HG03097 (cell line): Measurements from ENCODE around the gene SCN1B.
"Not testable (repeated sequence)": the region's sequence is repeated elsewhere in the genome, so short reads cannot be mapped to it uniquely, and the experiment has no call there.

ENCODE experiments used
- ATAC-seq: cut with Tn5 transposase; IDR thresholded peaks from one replicate; pipeline ENCODE4 v1.9.1; 2021; ENCODE audit not compliant: unreplicated experiment, low FRiP score

The SCN1B gene

DNA sequence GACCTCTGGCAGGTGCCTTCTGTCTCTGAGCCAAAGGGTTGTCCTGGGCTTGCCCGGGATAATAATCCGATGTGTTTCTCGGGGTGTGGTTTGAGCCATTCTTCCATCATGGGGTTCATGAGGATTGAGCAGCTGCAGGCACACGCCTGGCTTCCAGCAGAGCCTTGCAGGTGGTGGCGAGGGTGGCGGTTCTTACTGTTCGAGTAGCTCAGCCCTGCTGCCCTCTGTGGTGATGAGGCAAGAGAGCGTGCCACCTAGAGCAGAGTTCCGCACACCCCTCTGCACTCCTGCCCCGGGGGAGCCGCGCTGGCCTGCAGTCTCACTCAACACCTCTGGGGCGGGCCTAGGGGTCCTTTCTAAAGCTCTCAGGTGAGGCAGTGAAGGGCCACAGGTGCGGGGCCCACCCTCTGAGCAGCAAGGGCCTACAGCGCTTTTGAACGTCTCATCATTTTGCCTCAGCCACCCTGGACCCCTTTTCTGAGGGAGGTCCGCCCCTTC lies 3.8 kb downstream of the SCN1B start:
- no peak for ATAC-seq

DNA sequence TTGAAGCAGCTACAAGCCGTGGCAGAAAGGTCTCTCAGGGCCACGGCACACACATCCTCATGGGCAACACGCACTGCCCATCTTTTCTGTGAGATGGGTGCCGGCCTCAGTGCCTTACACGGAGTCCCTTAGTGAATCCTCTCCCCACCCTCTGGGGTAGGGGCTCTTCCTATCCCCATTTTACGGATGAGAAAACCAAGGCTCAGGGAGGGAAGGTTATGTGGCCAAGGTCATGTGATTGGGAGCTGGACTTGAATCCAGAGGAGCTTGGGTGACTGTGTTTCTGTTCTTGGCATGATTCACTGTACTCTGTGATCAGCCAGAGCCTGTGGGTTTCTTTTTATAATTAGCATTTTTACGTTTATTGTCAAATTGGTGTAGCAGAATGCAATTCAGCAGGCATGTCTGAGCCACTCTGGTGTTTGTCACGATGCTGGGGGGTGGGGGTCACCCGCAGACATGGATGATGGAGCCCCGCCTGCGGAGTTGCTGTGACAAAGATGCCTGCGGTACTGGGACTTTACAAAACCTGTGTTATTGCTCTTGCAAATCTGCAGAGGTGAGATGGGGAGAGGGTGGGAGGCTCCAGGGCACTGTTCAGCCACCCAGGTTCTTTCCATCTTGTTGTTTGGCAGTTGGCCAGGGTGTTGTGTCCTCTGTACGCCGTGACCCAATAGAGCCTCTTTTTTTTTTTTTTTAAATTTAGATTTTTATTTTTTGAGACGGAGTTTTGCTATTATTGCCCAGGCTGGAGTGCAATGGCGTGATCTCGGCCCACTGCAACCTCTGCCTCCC lies 4.5 kb downstream of the SCN1B start:
- no peak for ATAC-seq

DNA sequence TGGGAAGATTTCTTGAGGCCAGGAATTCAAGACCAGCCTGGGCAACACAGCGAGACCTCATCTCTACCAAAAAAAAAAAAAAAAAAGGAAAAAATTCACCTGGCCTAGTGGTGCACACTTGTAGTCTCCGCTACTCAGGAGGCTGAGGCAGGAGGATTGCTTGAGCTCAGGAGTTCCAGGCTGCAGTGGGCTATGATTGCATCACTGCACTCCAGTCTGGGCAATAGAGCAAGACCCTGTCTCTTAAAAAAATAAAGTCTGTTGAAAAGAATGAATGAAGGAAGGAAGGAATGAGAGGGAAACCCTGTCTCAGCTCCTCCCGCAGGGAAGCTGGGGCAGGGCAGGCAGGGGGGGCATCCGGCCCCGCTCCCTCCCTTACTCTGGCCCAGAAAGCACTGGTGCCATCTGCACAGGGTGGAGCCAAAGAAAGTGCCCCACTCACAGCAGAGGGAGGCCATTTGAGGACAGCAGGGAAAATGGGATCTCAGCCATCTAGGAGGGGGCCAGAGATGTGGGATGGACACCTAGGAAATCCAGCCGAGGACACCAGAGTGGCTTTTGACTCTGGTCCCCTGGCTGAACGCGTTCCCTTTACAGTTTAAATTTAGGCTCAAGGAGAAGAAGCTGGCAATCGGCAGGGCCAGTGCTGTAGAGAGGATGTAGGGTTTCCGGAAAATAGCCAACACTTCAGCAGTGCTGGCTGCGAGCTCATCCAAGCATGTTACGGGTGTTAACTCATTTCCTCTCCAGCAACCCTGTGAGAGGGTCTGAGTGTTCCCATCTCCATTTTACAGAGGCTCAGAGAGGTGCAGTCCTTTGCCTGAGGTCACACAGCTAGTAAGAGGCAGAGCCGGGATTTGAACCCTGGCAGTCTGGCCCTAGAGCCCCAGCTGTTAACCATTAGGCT lies 7.7 kb downstream of the SCN1B start:
- no peak for ATAC-seq

DNA sequence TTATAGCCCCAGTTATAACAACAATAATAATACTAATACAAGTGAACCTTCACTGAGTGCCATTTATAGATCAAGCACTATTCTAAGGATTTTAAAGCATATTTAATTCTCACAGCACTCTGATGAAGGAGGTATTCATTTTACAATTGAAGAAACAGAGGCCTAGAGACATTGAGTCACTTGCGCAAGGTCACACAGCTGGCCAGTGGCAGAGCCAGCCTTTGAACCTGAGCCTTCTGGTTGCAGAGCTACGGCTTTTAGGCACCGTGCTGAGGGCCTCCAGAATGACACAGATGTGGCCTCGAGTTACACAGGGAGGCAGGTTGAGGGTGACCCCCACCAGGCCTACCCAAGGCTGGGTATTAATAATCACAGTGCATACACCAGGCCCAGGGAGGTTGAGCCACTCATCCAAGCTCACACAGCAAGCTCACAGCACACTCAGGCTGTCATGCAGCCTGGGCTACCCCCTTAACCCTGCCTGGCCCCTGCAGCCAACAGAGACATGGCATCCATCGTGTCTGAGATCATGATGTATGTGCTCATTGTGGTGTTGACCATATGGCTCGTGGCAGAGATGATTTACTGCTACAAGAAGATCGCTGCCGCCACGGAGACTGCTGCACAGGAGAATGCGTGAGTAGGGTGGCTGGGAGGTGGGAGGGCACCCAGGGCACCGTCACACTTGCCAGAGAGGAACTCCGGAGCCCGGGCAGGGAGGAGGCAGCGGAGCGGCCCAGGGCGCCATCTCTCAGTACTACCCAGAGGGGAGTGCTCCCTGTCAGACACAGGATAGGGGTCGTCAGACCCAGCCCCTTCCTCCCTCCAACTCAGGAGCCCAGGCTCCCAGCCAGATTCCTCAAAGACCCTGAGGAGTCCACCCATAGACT lies 8.6 kb downstream of the SCN1B start:
- no peak for ATAC-seq

DNA sequence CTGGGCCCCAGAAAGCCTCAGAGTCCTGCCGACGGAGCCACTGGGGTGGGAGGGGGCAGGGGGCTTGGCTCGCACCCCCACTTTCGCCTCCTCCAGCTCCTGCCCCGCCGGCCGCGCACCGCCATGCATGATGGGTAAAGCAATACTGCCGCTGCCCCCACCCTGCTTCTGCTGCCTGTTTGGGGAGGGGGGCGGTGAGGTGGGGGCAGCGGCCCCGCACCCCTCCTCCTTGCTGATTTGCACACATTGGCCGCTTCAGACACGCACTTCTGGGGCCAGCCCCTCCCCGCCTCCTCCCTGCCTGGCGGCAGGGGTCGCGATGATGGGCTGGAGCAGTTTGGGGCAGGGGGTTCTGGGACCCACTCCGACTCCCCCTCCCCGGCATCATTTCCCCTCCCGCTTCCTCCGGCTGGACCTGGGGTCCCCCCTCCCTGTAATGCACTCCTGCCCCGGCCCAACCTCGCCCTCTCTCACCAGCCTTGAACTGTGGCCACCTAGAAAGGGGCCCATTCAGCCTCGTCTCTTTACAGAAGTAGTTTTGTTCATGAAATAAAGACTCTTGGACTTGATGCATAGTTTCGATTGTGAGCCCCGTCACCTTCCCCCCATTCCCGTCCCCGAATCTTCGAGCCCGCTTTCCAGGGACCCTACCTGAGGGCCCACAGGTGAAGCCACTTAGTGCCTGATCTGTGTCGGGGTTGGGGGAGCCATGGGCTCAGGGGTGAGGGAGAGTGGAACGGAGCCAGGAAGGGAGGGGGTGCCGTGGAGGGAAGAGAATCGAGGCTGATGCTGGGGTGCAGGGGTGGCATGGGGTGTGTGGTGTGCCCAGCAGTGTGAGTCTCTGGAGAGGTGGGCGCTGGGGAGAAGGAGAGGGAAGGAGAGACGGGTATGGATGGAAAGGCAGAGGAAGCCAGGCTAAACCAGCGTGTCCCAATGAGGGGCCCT lies 9.9 kb downstream of the SCN1B start:
- no peak for ATAC-seq

DNA sequence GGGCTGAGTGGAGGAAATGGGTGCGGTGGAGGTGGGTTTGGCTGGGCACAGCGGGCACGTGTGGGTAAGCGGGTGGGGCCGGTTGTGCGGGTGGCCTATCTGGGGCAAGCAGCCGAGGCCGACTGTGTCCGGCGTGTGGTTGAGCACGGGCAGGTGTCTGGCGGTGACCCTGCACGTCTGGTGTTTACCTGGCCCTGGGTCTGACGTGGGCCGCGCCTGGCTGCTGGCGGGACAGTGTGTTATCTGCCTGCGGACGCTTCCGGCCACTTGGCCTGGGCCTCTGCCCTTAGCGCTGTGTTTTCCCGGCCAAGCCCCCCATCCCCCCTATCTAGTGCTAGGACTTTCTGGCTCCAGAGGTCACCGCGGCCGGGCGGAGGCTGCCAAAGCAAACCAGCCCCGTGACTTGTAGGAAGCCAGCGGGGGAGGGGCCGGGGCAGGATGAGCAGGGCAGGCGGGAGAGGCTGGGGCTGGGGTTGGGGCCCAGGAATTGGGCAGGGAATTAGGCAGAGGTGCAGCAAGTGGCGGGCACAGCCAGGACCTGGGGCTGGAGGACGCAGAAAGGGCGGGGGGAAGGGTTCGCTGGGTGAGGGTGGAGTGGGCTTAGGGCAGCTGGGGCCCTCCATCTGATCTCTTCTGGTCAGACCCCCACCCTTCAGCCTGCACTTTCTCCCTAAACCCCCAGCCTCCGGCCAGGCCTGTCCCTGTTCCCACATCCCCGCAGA lies 10.7 kb downstream of the SCN1B start:
- ATAC-seq: no peak

DNA sequence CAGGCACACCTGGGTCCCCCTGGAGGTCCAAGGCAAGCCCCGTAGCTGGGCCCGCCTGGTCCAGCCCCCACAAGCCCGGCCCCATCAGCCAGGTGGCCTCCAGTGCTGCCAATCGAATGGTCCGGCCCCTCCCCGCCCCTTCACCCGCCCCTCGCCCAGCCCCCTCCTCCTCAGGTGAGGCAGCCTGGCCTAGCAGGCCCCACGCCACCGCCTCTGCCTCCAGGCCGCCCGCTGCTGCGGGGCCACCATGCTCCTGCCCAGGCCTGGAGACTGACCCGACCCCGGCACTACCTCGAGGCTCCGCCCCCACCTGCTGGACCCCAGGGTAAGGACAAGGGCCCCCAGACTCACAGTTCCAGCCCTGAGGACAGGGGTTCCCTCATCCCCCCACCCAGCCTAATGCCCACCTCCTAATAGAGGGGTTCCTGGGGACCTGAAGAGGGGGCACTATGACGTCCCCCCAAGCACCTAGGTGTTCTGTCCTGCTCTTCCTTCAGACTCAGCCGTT lies 11.3 kb downstream of the SCN1B start, which contains the start of gene HPN:
HPN (plus strand) TSS at position 174 of the 508 bp plus-strand sequence. CDS start 786 bp downstream, outside the sequence.
- no peak for ATAC-seq

DNA sequence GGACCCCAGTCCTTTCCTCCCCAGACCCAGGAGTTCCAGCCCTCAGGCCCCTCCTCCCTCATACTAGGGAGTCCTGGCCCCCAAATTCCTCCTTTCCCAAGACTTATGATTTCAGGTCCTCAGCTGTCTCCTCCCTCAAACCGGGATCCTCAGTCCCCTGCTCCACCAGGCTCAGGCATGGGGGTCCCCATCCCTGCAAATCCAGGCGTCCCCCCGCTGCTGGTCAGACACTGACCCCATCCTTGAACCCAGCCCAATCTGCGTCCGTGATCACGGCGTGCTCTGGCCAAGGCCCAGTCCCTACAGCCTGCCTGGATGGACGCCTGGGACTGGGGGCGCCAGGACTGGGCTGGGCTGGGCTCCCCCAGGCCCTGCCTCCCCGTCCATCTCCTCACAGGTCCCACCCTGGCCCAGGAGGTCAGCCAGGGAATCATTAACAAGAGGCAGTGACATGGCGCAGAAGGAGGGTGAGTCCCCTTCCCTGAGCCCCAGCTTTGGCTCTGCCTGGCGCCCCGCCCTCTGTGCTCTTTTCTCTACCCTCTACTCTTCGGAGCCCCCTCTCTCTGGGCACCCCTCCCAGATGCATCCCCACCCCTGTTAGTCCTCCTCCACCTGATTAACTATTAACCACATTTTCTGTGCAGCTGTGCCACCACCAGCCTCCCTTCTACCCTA lies 11.9 kb downstream of the SCN1B start:
- ATAC-seq: no peak

DNA sequence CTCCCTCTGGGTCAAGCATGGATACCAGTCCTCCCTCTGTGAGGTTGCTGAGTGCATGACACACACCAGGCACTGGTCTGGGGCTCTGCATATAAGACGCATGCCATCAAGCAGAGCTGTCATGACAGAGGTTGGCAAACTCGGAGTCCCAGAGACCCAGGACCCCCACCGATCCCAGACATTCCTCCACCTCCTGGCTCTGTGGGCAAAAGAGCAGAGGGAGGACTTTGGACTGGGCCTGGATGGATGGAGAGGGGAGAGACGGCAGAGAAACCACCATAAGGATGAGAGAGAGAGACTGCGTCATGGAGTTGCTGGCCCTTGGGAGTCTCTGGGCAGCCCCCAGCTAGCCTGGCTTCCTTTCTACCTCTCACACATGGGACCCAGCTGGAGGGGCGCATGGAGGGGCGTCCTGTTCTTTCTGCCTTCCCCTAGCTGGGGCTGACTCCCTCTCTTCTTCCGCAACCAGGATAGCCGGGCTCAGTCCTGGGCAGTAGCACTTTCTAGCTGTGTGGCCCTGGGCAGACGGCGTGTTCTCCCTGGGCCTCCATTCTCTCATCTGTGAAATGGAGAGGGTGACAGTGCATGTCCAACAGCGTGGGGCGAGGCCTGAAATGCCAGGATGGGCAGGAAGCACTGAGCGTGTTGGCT lies 12.8 kb downstream of the SCN1B start:
- ATAC-seq: no peak

DNA sequence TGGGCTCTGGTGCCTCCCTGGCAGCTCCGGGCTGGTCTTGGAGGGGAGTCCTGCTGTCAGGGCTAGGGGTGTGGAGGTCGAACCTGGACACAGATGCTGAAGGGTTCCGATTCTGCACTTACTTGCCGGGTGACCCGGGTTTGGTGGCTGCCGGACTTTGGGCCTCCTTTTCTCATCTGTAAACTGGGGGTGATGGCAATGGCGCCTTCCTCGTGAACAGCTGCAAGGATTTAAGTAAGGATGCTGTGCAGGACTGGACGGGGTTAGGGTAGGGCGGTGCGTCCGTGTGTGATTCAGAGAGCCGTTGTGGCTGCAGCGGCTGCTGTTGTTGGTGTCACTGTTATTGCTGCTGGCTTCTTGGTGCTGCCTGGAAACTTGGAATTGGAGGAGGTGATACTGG lies 13.6 kb downstream of the SCN1B start:
- no peak for ATAC-seq

DNA sequence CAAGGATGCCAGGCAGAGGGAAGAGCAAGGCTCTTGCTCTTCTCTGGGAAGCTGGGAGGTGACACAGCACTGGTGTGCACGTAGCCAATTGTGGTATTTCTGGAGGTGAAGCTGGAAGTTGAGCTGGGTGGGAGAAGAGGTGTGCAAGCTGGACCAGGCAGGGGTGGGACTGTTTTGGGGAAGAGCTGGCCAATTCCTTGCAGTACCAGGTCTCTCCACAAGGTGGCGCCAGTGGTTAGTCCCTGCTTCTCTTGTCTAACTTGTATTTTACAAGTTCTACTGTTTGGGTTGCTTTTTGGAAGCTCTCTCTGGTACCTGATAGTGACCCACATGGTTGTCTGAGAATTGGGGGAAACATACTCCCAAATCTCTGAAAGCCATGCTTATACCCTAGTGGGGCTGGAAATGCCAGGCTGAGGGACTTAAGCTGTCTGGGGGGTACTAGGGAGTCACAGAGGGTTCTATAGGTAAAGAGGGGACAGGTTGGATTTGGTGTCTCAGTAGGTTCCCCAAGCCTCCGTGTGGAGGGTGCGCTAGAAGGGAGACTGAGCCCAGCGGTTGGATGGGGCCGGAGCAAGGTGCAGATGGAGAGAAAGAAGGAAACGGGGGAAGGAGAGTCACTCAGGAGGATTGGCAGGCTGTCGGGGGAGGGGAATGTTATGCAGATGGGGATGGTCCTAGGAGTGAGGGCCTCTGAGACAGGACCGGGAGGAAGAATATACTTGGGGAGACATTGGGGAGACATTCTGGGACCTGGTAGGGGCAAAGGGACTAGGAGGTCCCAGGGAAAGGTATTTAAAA lies 14.2 kb downstream of the SCN1B start:
- ATAC-seq: no peak

DNA sequence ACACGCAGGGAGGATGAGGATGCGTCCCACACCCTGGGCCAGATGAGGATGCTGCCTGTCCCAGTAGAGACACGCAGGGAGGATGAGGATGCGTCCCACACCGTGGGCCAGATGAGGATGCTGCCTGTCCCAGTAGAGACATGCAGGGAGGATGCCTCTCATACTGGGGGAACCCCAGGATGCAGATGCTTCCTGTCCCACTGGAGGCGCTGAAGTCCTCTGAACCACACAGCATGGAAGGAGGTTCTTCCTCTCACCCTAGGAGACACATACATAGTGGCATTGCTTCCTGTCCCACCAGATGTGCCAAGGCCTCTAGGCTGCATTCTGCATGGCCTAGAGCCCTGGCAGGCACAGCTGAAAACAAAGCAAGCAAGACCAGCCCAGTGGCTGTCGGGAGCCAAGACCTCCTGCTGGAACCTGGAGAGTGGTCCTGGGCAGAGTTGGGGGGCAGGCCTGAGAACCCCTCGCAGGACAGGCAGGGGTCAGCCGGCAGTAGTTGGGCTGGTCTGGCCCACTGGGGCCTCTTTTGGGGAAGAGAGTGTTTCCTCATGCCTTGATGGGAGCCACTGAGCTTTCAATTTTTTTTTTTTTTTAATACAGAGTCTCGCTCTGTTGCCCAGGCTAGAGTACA lies 15.5 kb downstream of the SCN1B start:
- peak; percentile 60 for ATAC-seq

DNA sequence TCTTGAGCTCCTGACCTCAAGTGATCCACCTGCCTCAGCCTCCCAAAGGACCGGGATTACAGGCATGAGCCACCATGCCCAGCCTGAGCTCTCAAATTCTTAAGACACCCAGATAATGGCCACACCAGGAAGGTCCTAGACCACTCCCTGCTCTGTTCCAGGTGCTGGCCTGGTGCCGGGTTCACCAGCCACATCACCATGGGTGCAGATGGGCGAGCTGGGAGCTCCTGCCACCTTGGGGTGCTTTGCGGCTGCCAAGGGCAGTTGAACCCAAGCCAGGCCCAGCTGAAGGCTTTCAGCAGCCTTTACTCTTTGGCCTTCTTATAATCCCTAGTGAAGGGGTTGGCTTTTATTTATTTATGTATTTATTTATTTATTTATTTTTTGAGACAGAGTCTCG lies 16.2 kb downstream of the SCN1B start:
- no peak for ATAC-seq

DNA sequence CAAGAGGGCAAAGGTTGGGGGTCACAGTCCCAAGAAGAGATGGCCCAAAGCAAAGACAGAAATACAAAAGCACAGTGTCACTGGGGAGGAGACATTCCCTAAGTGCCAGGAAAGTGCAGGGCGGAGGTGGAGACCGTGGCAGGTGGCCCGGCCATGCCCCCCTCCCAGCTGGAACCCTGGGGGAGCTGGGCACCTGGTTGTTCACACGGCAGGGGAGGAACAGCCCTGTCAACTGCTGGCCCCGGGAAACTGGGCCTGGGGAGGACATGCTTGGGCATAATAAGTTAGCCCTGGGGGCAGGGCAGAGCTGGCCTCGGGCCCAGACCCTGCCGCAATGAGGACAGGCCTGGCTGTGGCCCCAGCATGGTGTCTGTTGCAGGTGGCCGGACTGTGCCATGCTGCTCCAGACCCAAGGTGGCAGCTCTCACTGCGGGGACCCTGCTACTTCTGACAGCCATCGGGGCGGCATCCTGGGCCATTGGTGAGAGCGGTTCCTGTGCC lies 18.7 kb downstream of the SCN1B start:
- no peak for ATAC-seq

DNA sequence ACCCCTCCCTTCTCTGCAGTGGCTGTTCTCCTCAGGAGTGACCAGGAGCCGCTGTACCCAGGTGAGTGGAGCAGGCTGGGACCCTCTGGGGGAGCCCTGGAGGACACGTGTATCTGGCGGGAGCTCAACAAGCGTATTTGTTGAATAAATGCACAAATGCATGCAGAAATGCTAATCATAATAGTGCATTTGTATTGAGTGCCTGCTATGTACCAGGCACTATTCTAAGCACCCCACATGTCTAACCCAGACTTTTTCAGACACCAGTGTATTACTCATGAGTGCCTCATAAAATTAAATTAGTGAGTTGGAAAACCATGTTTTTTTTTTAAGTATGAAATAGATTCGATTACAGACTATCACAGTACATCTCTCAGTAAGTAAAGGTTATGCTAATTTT lies 19.2 kb downstream of the SCN1B start:
- no peak for ATAC-seq

DNA sequence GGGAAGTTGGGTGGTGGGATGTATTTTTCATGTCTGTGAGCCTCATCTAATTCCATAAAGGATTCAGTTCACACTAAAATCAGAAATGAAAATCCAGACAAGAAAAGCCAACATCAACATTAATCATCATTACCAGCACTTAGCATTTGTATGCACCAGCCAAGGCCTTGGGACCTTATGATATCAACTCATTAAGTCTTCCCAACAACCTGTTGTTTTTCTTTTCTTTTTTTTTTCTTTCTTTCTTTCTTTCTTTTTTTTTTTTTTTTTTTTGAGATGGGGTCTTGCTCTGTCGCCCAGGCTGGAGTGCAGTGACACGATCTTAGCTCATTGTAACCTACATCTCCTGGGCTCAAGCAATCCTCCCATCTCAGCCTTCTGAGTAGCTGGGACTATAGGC lies 20.4 kb downstream of the SCN1B start:
- ATAC-seq: not testable (repeated sequence)
